CD14-positive monocyte (primary cell): ENCODE results near the gene RPL38. TPM values are rescaled to one million over a fixed set of nuclear protein-coding genes. Genes with fewer than 3 reads are reported as not detected.

Source experiments
- DNase-seq, 3 donors: peaks; one replicate each; pipeline ENCODE4 v3.0.0-alpha.2; 2011 to 2022
- H2AFZ ChIP-seq: 2 replicates; pipeline ENCODE4 v1.6.0; 2012; ENCODE audit warnings: mild to moderate bottlenecking, low read depth, low read length, inconsistent platforms; ENCODE audit not compliant: insufficient read depth, poor library complexity, severe bottlenecking
- H3K27ac ChIP-seq, 2 donors: 1 replicate in 1 of 2; 2 replicates in 1 of 2; pipeline ENCODE4 v1.5.1; 2012 to 2013; ENCODE audit warnings: low read length in 2 of 2, control low read depth in 1 of 2, inconsistent platforms in 1 of 2, low read depth in 1 of 2, mild to moderate bottlenecking in 1 of 2
- H3K27me3 ChIP-seq, 2 donors: one replicate each; pipeline versions ENCODE4 v1.6.0 to v1.6.1; 2011 to 2013; ENCODE audit warnings: low read length in 2 of 2; ENCODE audit not compliant: control insufficient read depth in 2 of 2, insufficient read depth in 2 of 2
- H3K36me3 ChIP-seq, 2 donors: replicated peaks in 1 of 2; 1 replicate in 1 of 2; 2 replicates in 1 of 2; pipeline versions ENCODE4 v1.5.1 to v1.6.1; 2012 to 2013; ENCODE audit warnings: low read length in 2 of 2, control low read depth in 1 of 2, inconsistent platforms in 1 of 2, mild to moderate bottlenecking in 1 of 2; ENCODE audit not compliant: insufficient read depth in 2 of 2, control insufficient read depth in 1 of 2
- H3K4me1 ChIP-seq, 2 donors: 1 replicate in 1 of 2; 2 replicates in 1 of 2; pipeline versions ENCODE4 v1.5.1 to v1.6.1; 2012 to 2013; ENCODE audit warnings: low read length in 2 of 2, control low read depth in 1 of 2, inconsistent platforms in 1 of 2, mild to moderate bottlenecking in 1 of 2, moderate library complexity in 1 of 2; ENCODE audit not compliant: insufficient read depth in 2 of 2, control insufficient read depth in 1 of 2
- H3K4me2 ChIP-seq: replicated peaks from 2 replicates; pipeline ENCODE3; 2012; ENCODE audit warnings: low read length, moderate library complexity, mild to moderate bottlenecking; ENCODE audit not compliant: poor library complexity, severe bottlenecking; ENCODE audit errors: extremely low read depth
- H3K4me3 ChIP-seq, 3 experiments: fragments of 200-600 bp in 1 of 3; sonication (generic) in 1 of 3; replicated peaks in 1 of 3; 1 replicate in 2 of 3; 2 replicates in 1 of 3; pipeline ENCODE4 v1.5.1; 2011 to 2013; ENCODE audit warnings: low read length in 3 of 3, mild to moderate bottlenecking in 3 of 3, control low read depth in 2 of 3, low read depth in 2 of 3, inconsistent platforms in 1 of 3, moderate library complexity in 1 of 3
- H3K79me2 ChIP-seq: 2 replicates; pipeline ENCODE4 v1.6.0; 2012; ENCODE audit warnings: mild to moderate bottlenecking, control low read depth, inconsistent platforms, low read length, moderate library complexity; ENCODE audit not compliant: insufficient read depth
- H3K9ac ChIP-seq: 2 replicates; pipeline ENCODE4 v1.6.0; 2017; ENCODE audit warnings: low read length, mild to moderate bottlenecking; ENCODE audit not compliant: insufficient read depth, poor library complexity, severe bottlenecking
- H3K9me3 ChIP-seq, 2 donors: replicated peaks in 1 of 2; 1 replicate in 1 of 2; 2 replicates in 1 of 2; pipeline versions ENCODE4 v1.5.1 to v1.6.1; 2012 to 2013; ENCODE audit warnings: low read length in 2 of 2, control low read depth in 1 of 2; ENCODE audit not compliant: control insufficient read depth in 1 of 2, insufficient read depth in 1 of 2
- H4K20me1 ChIP-seq: 2 replicates; pipeline ENCODE4 v1.6.0; 2012; ENCODE audit warnings: mild to moderate bottlenecking, low read length, control low read depth, moderate library complexity; ENCODE audit not compliant: insufficient read depth
- H3K27ac Mint-ChIP-seq, 7 donors: one replicate each; pipeline ENCODE4 v1.8.0; 2020; ENCODE audit warnings: mild to moderate bottlenecking in 7 of 7, mixed read lengths in 7 of 7, moderate library complexity in 6 of 7, inconsistent platforms in 2 of 7
- H3K27me3 Mint-ChIP-seq, 3 donors: one replicate each; pipeline ENCODE4 v1.8.0; 2021 to 2022; ENCODE audit warnings: low read depth in 3 of 3, mild to moderate bottlenecking in 3 of 3, mixed read lengths in 3 of 3, moderate library complexity in 3 of 3, inconsistent platforms in 1 of 3
- H3K36me3 Mint-ChIP-seq, 2 donors: one replicate each; pipeline ENCODE4 v1.8.0; 2020; ENCODE audit warnings: mixed read lengths in 2 of 2, inconsistent platforms in 1 of 2, mild to moderate bottlenecking in 1 of 2
- H3K4me1 Mint-ChIP-seq: one replicate; pipeline ENCODE4 v1.8.0; 2020; ENCODE audit warnings: mild to moderate bottlenecking, mixed read lengths
- H3K4me3 Mint-ChIP-seq, 2 donors: one replicate each; pipeline ENCODE4 v1.8.0; 2020; ENCODE audit warnings: mild to moderate bottlenecking in 2 of 2, mixed read lengths in 2 of 2, moderate library complexity in 1 of 2
- H3K9me3 Mint-ChIP-seq, 7 donors: one replicate each; pipeline ENCODE4 v1.8.0; 2020 to 2022; ENCODE audit warnings: mixed read lengths in 7 of 7, mild to moderate bottlenecking in 6 of 7, moderate library complexity in 6 of 7, inconsistent platforms in 2 of 7
- CTCF ChIP-seq: fragments of 200-600 bp; IDR thresholded peaks from one replicate; pipeline ENCODE4 v1.8.0; 2022; ENCODE audit warnings: antibody characterized with exemption, mild to moderate bottlenecking
- WGBS: methylation state at CpG from one replicate; pipeline ENCODE4 v1.1.5; 2013; ENCODE audit warnings: missing lambda C conversion rate; ENCODE audit not compliant: insufficient coverage; 5-methylcytosine and 5-hydroxymethylcytosine counted together
- intact Hi-C, 2 donors: fragments of 100-400 bp; cut with micrococcal nuclease; formaldehyde crosslinking; loops; one replicate each; pipeline versions ENCODE4 v1.15.0 to v1.15.1; 2023
- polyA plus RNA-seq, 3 donors: library from polyadenylated mRNA; depleted of rRNA in 1 of 3; unstranded in 2 of 3; stranded (reverse) in 1 of 3; fragments of 300-500 nt in 2 of 3; fragments of >200 nt in 1 of 3; fragmentation: Illumina TruSeq in 2 of 3; gene quantifications; 1 replicate in 2 of 3; 2 replicates in 1 of 3; pipeline ENCODE4 v1.2.3, GENCODE V29; 2012 to 2021

Gene RPL38
- polyA plus RNA-seq, 3 donors, result 379 to 1,070 (median 919) TPM

- Histone ChIP-seq H3K4me1 (peaks cover 8 to 9% of the 10 kb centered on the region in 2 donors), H3K9me3 (no peaks in the 10 kb centered on the region), H3K4me2 (no peak overlapping the region), H3K36me3 (no peaks in the 10 kb centered on the region), H4K20me1 (no peaks in the 10 kb centered on the region), H3K27me3 (peaks cover 0 to 2% of the 10 kb centered on the region in 2 donors), H3K27ac (no peak overlapping the region), H3K4me3 (no peak overlapping the region), H2AFZ (no peak overlapping the region), H3K79me2 (no peaks in the 10 kb centered on the region), H3K9ac (no peak overlapping the region)
- Mint-ChIP-seq H3K27me3 (peaks cover 5 to 11% (median 9%) of the 10 kb centered on the region in 3 donors), H3K27ac (no peak overlapping the region), H3K4me1 (no peaks in the 10 kb centered on the region), H3K4me3 (no peak overlapping the region), H3K9me3 (peaks cover 0 to 7% (median 4%) of the 10 kb centered on the region in 7 donors), H3K36me3 (no peaks in the 10 kb centered on the region)
- intact Hi-C loops, result no loop called here
- TF ChIP-seq CTCF, result no peak
- 26% methylated on average over 7 of the region's 11 CpGs for WGBS
- DNase-seq, result no peak
Observed at GRCh38 chr17:74163271-74163821, 40.1 kb upstream of the RPL38 start.

- TF ChIP-seq CTCF, result no peak
- Mint-ChIP-seq H3K4me1 (no peaks in the 10 kb centered on the region), H3K4me3 (no peak overlapping the region), H3K36me3 (no peaks in the 10 kb centered on the region), H3K27me3 (peaks cover 5 to 11% (median 9%) of the 10 kb centered on the region in 3 donors), H3K9me3 (peaks cover 0 to 6% (median 1%) of the 10 kb centered on the region in 7 donors), H3K27ac (no peak overlapping the region)
- Histone ChIP-seq H4K20me1 (no peaks in the 10 kb centered on the region), H3K27ac (no peak overlapping the region), H3K36me3 (no peaks in the 10 kb centered on the region), H3K4me1 (peaks cover 8 to 9% of the 10 kb centered on the region in 2 donors), H3K4me2 (no peak overlapping the region), H3K9ac (no peak overlapping the region), H3K4me3 (no peak overlapping the region), H3K9me3 (no peaks in the 10 kb centered on the region), H2AFZ (no peak overlapping the region), H3K27me3 (peaks cover 0 to 2% of the 10 kb centered on the region in 2 donors), H3K79me2 (no peaks in the 10 kb centered on the region)
- no peak for DNase-seq
- 51% methylated on average over 7 of the region's 7 CpGs for WGBS
- intact Hi-C loops, result no loop called here
Observed at GRCh38 chr17:74163836-74164235, 39.6 kb upstream of the RPL38 start.
